Testis (tissue), 3 donors: ENCODE results near the gene CCNL2. TPM values are rescaled to one million over a fixed set of nuclear protein-coding genes. Genes with fewer than 3 reads are reported as not detected.
A peak's percentile ranks its signal among the peaks of the same experiment; 100 is the strongest.
"Not testable (repeated sequence)": the region's sequence is repeated elsewhere in the genome, so short reads cannot be mapped to it uniquely, and the experiment has no call there.

Experiments used
- DNase-seq: peaks from one replicate; pipeline ENCODE4 v3.0.0-alpha.2; 2019
- H3K27ac ChIP-seq, 2 donors: fragments of 200-600 bp; sonication (generic); one replicate each; pipeline ENCODE4 v1.5.1; 2019
- H3K27me3 ChIP-seq: fragments of 200-600 bp; sonication (generic); one replicate; pipeline ENCODE4 v1.5.1; 2019
- H3K36me3 ChIP-seq: fragments of 200-600 bp; sonication (generic); one replicate; pipeline ENCODE4 v1.5.1; 2017; ENCODE audit warnings: low read depth; ENCODE audit errors: missing control alignments
- H3K4me1 ChIP-seq: fragments of 200-600 bp; sonication (generic); one replicate; pipeline ENCODE4 v1.5.1; 2019
- H3K4me3 ChIP-seq, 2 donors: fragments of 200-600 bp; sonication (generic); one replicate each; pipeline ENCODE4 v1.5.1; 2017 to 2019
- H3K9me3 ChIP-seq: fragments of 200-600 bp; sonication (generic); one replicate; pipeline ENCODE4 v1.5.1; 2017
- CTCF ChIP-seq, 3 experiments: fragments of 450-650 bp in 2 of 3; fragments of 200-600 bp in 1 of 3; sonication (generic) in 1 of 3; IDR thresholded peaks; one replicate each; pipeline ENCODE4 v1.5.1; 2016 to 2019; ENCODE audit warnings: antibody characterized with exemption in 3 of 3, mild to moderate bottlenecking in 2 of 3, moderate library complexity in 1 of 3
- POLR2A ChIP-seq: fragments of 450-650 bp; IDR thresholded peaks from one replicate; pipeline ENCODE4 v1.6.1; 2017; ENCODE audit warnings: antibody characterized with exemption, mild to moderate bottlenecking, moderate library complexity
- WGBS, 2 donors: methylation state at CpG; one replicate each; pipeline ENCODE4 v1.1.5; 2018; 5-methylcytosine and 5-hydroxymethylcytosine counted together
- intact Hi-C: fragments of 100-400 bp; cut with DNase I; formaldehyde crosslinking; loops from one replicate; pipeline ENCODE4 v1.15.1; 2023; ENCODE audit warnings: low total_unique reads
- polyA plus RNA-seq: library from polyadenylated mRNA; stranded (reverse); fragments of 350-450 nt; fragmentation: Illumina TruSeq; extraction: RNeasy Lipid Tissue Mini Kit (QIAGEN cat#74804); gene quantifications from one replicate; pipeline ENCODE4 v1.2.3, GENCODE V29; 2014; ENCODE audit warnings: low read depth, low replicate concordance; ENCODE audit not compliant: insufficient read depth
- total RNA-seq, 2 donors: library from RNA; depleted of rRNA; stranded (reverse); fragments of >200 nt; gene quantifications; one replicate each; pipeline ENCODE4 v1.2.3, GENCODE V29; 2016

The CCNL2 gene
- total and polyA plus RNA-seq, 3 donors from 2014 or later, result 90.9 to 209 (median 204) TPM

- no peaks in the 10 kb centered on the region for H3K27me3 ChIP-seq
- peak; percentile 96 for DNase-seq
- intact Hi-C loops, result no loop called here
- no peaks in the 10 kb centered on the region for H3K36me3 ChIP-seq
- no peak for TF ChIP-seq POLR2A
- TF ChIP-seq CTCF (IDR thresholded peaks at IDR 0.05), result no peak
- H3K4me1 ChIP-seq, result peaks cover 14% of the 10 kb centered on the region
- peak within 1 kb of the TSS; percentile 74 to 86 for H3K27ac ChIP-seq
- H3K9me3 ChIP-seq, result no peaks in the 10 kb centered on the region
- H3K4me3 ChIP-seq, result peak within 1 kb of the TSS; percentile 95 to 98
- 0 to 2% methylated on average over 28 to 97 of the region's 98 CpGs for WGBS, 2 donors
Observed at GRCh38 chr1:1406821-1407635, 7.9 kb upstream of the CCNL2 start, which contains the start of gene MRPL20. Gene MRPL20, minus strand, starts transcription at chr1:1407293. Its CDS starts 76 bp downstream, at chr1:1407217.

- no peak for DNase-seq
- 19 to 31% methylated on average over 42 to 43 of the region's 43 CpGs for WGBS, 2 donors
- H3K36me3 ChIP-seq, result no peaks in the 10 kb centered on the region
- H3K9me3 ChIP-seq, result no peaks in the 10 kb centered on the region
- H3K4me3 ChIP-seq, result peak overlapping the region; percentile 95 to 98
- H3K27me3 ChIP-seq, result no peaks in the 10 kb centered on the region
- H3K27ac ChIP-seq, result peak overlapping the region; percentile 74 to 86
- intact Hi-C loops, result no loop called here
- no peak for TF ChIP-seq POLR2A
- TF ChIP-seq CTCF (IDR thresholded peaks at IDR 0.05), result no peak
- H3K4me1 ChIP-seq, result peaks cover 14% of the 10 kb centered on the region
Observed at GRCh38 chr1:1406101-1406820, 7.1 kb upstream of the CCNL2 start.

- Histone ChIP-seq H3K9me3 (no peaks in the 10 kb centered on the region), H3K27me3 (no peaks in the 10 kb centered on the region), H3K36me3 (no peaks in the 10 kb centered on the region), H3K4me1 (peaks cover 21% of the 10 kb centered on the region), H3K27ac (no peak overlapping the region), H3K4me3 (no peak overlapping the region)
- intact Hi-C loops, result no loop called here
- 75 to 81% methylated on average over 7 of the region's 7 CpGs for WGBS, 2 donors
- no peak for DNase-seq
- TF ChIP-seq POLR2A, result no peak
- no peak for TF ChIP-seq CTCF (IDR thresholded peaks at IDR 0.05)
Observed at GRCh38 chr1:1403653-1404052, 4.5 kb upstream of the CCNL2 start.

GRCh38 chr1:1402901-1403392 lies 3.8 kb upstream of the CCNL2 start:
- H3K4me3 ChIP-seq, H3K36me3 ChIP-seq, H3K27ac ChIP-seq, H3K9me3 ChIP-seq, DNase-seq, intact Hi-C loops, H3K27me3 ChIP-seq: not testable (repeated sequence)
- WGBS, 2 donors, result 79 to 83% methylated on average over 9 of the region's 9 CpGs
- H3K4me1 ChIP-seq, result peaks cover 23% of the 10 kb centered on the region
